ENCODE measurements around the gene STX18. TPM values are rescaled to one million over a fixed set of nuclear protein-coding genes. Genes with fewer than 3 reads are reported as not detected.

STX18 gene
- total RNA-seq, 1 experiment from 2014 or later: 20.9 TPM

DNA sequence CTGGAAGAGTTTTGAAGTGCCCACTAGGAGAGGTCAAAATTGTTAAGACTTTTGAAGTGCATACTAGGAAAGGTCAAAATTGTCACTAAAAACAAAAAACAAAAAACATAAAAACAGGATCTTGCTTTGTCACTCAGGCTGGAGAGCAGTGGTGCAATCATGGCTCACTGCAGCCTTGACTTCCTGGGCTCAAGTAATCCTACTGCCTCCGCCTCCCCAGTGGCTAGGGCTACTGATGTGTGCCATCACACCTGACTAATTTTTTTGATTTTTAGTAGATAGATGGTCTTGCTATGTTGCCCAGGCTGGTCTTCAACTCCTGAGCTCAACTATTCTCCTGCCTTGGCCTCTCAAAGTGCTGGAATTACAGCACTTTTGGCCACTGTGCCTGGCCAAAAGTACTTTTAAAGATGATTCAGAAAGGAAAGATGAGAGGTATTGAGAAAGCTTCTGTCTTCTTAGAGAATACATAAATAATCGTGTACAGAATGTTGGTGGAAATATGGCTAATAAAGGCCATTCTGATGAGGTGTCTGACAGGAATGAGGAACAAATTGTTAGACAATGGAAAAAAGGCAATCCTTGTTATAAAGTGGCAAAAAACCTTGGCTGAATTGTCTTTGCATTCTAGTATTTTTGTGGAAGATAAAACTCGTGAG is 43.3 kb upstream of the STX18 start:
- no peak overlapping the region for H3K23ac ChIP-seq (ENCODE audit: insufficient read length, low read depth, low read length)
- Mint-ChIP-seq H3K27ac (no peak overlapping the region), H3K36me3 (ENCODE audit: insufficient read depth in 1 of 3, low read depth in 3 of 3) (peaks cover 5 to 8% (median 5%) of the 10 kb centered on the region in 3 experiments; a peak in 6 of 7 replicates), H3K4me3 (no peak overlapping the region), H3K4me1 (peaks cover 0 to 5% of the 10 kb centered on the region in 2 experiments; a peak in 2 of 4 replicates), H3K9me3 (peaks cover 9 to 10% of the 10 kb centered on the region in 2 experiments; a peak in 4 of 5 replicates), H3K27me3 (ENCODE audit: low read depth) (peaks cover 3% of the 10 kb centered on the region)
- no peak overlapping the region for H2BK15ac ChIP-seq (ENCODE audit: low read depth, low read length)
- WGBS (ENCODE audit: extremely low coverage, insufficient read length, low lambda C conversion rate): no CpG with 5 or more reads among the region's 3 CpGs
- no peak for DNase-seq
- H3K79me2 ChIP-seq (ENCODE audit: insufficient read depth, low read length): no peaks in the 10 kb centered on the region
- no peak overlapping the region for H2AK5ac ChIP-seq (ENCODE audit: insufficient read length, low read length)
- no peak overlapping the region for H3K9ac ChIP-seq (ENCODE audit: extremely low read depth, insufficient read length, low read length)
- H3K27ac ChIP-seq (ENCODE audit: insufficient read length, low read depth, low read length): no peak overlapping the region
- H3K18ac ChIP-seq (ENCODE audit: insufficient read length, low read depth, low read length): no peak overlapping the region
- no peak overlapping the region for H3K4me2 ChIP-seq (ENCODE audit: insufficient read depth, insufficient read length, low read length)
- H3K27me3 ChIP-seq (ENCODE audit: insufficient read depth, low read length): no peaks in the 10 kb centered on the region
- H3T11ph ChIP-seq (ENCODE audit: low read length): no peak overlapping the region
- H3K56ac ChIP-seq (ENCODE audit: insufficient read length, low read depth, low read length): no peak overlapping the region
- no peak overlapping the region for H3K4ac ChIP-seq (ENCODE audit: low read depth, low read length)
- H4K5ac ChIP-seq (ENCODE audit: insufficient read length, low read depth, low read length): no peak overlapping the region
- H4K8ac ChIP-seq (replicated peaks; ENCODE audit: insufficient read length, low read depth, low read length): no peak overlapping the region
- no peak overlapping the region for H2BK120ac ChIP-seq (ENCODE audit: low read depth, low read length, poor library complexity, severe bottlenecking)
- no peaks in the 10 kb centered on the region for H4K20me1 ChIP-seq (ENCODE audit: control insufficient read depth, insufficient read depth, insufficient read length)
- no peak overlapping the region for H2BK20ac ChIP-seq (ENCODE audit: low read depth, low read length, poor library complexity, severe bottlenecking)
- TF ChIP-seq, protein P1, sequence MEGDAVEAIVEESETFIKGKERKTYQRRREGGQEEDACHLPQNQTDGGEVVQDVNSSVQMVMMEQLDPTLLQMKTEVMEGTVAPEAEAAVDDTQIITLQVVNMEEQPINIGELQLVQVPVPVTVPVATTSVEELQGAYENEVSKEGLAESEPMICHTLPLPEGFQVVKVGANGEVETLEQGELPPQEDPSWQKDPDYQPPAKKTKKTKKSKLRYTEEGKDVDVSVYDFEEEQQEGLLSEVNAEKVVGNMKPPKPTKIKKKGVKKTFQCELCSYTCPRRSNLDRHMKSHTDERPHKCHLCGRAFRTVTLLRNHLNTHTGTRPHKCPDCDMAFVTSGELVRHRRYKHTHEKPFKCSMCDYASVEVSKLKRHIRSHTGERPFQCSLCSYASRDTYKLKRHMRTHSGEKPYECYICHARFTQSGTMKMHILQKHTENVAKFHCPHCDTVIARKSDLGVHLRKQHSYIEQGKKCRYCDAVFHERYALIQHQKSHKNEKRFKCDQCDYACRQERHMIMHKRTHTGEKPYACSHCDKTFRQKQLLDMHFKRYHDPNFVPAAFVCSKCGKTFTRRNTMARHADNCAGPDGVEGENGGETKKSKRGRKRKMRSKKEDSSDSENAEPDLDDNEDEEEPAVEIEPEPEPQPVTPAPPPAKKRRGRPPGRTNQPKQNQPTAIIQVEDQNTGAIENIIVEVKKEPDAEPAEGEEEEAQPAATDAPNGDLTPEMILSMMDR (conservative IDR thresholded peaks at IDR 0.05): no peak
- peaks cover 3% of the 10 kb centered on the region for H3K79me1 ChIP-seq (ENCODE audit: insufficient read depth, low read depth, low read length, poor library complexity, severe bottlenecking)
- no peaks in the 10 kb centered on the region for H3K9me3 ChIP-seq (ENCODE audit: control insufficient read depth, low read depth, low read length)
- no peaks in the 10 kb centered on the region; the same call in 1 of the 2 replicates for H3K4me1 ChIP-seq (ENCODE audit: insufficient read depth, low read length)
- H2AFZ ChIP-seq (ENCODE audit: low read length): no peak overlapping the region
- no peak overlapping the region for H2BK12ac ChIP-seq (ENCODE audit: insufficient read length, low read depth, low read length)
- H3K23me2 ChIP-seq (ENCODE audit: insufficient read length, low read depth, low read length, poor library complexity, severe bottlenecking): no peaks in the 10 kb centered on the region
- H2BK5ac ChIP-seq (ENCODE audit: insufficient read length, low read length): no peak overlapping the region
- no peak overlapping the region for H3K14ac ChIP-seq (ENCODE audit: insufficient read depth, low read length)
- no peak overlapping the region for H4K91ac ChIP-seq (ENCODE audit: insufficient read length, low read depth, low read length)
